T-helper 9 cell (primary cell): ENCODE results near the gene INSYN2B.

ENCODE experiments used
- DNase-seq: peaks from one replicate; pipeline ENCODE4 v3.0.0-alpha.2; 2020

Gene INSYN2B

GRCh38 chr5:169922474-169922873 lies 57.8 kb downstream of the INSYN2B start:
- no peak for DNase-seq

- no peak for DNase-seq
Measured at GRCh38 chr5:169921949-169922348, 58.3 kb downstream of the INSYN2B start.

GRCh38 chr5:169921384-169921783 lies 58.9 kb downstream of the INSYN2B start:
- DNase-seq = no peak

GRCh38 chr5:169920474-169920873 lies 59.8 kb downstream of the INSYN2B start:
- no peak for DNase-seq

- DNase-seq = no peak
Measured at GRCh38 chr5:169918228-169918627, 62.1 kb downstream of the INSYN2B start.

GRCh38 chr5:169917500-169917899 lies 62.8 kb downstream of the INSYN2B start:
- DNase-seq = no peak

GRCh38 chr5:169914766-169915165 lies 65.5 kb downstream of the INSYN2B start:
- no peak for DNase-seq

- no peak for DNase-seq
Measured at GRCh38 chr5:169913479-169913878, 66.8 kb downstream of the INSYN2B start.

- DNase-seq = no peak
Measured at GRCh38 chr5:169911448-169912212, 68.7 kb downstream of the INSYN2B start.

- no peak for DNase-seq
Measured at GRCh38 chr5:169910393-169910792, 69.9 kb downstream of the INSYN2B start.

- no peak for DNase-seq
Measured at GRCh38 chr5:169909945-169910344, 70.3 kb downstream of the INSYN2B start.

- no peak for DNase-seq
Measured at GRCh38 chr5:169908864-169909263, 71.4 kb downstream of the INSYN2B start.

GRCh38 chr5:169906745-169907649 lies 73.3 kb downstream of the INSYN2B start:
- DNase-seq = no peak

GRCh38 chr5:169905017-169905416 lies 75.3 kb downstream of the INSYN2B start:
- no peak for DNase-seq

GRCh38 chr5:169904508-169904907 lies 75.8 kb downstream of the INSYN2B start:
- DNase-seq = no peak

- DNase-seq = no peak
Measured at GRCh38 chr5:169904059-169904458, 76.2 kb downstream of the INSYN2B start.

- DNase-seq = no peak
Measured at GRCh38 chr5:169901896-169902295, 78.4 kb downstream of the INSYN2B start.

- DNase-seq = no peak
Measured at GRCh38 chr5:169897481-169897880, 82.8 kb downstream of the INSYN2B start.

GRCh38 chr5:169895926-169896325 lies 84.4 kb downstream of the INSYN2B start:
- no peak for DNase-seq

- no peak for DNase-seq
Measured at GRCh38 chr5:169893571-169893970, 86.7 kb downstream of the INSYN2B start.

GRCh38 chr5:169893010-169893409 lies 87.3 kb downstream of the INSYN2B start:
- DNase-seq = no peak

- DNase-seq = no peak
Measured at GRCh38 chr5:169889572-169889971, 90.7 kb downstream of the INSYN2B start.

GRCh38 chr5:169886677-169887076 lies 93.6 kb downstream of the INSYN2B start:
- DNase-seq = no peak

GRCh38 chr5:169886033-169886432 lies 94.3 kb downstream of the INSYN2B start:
- DNase-seq = no peak
